ENCODE data around the gene GDPGP1. TPM values are rescaled to one million over a fixed set of nuclear protein-coding genes. Genes with fewer than 3 reads are reported as not detected.

GDPGP1 gene
- total and polyA plus RNA-seq, 9 of the 15 experiments (the other 6 are each of a cell fraction or from before 2014, with no cell fraction given): 0.78 to 6.1 (median 2.8) TPM

- TF ChIP-seq ZBTB7A (IDR thresholded peaks at IDR 0.05; ENCODE audit: borderline replicate concordance, control insufficient read depth, low read depth, low read length) (peak; percentile 62), ILF3 (IDR thresholded peaks at IDR 0.05; ENCODE audit: borderline replicate concordance) (no peak), RAD21 (CRISPR knock-in tag; conservative IDR thresholded peaks at IDR 0.05 in 1 of 2, IDR thresholded peaks at IDR 0.05 in 1 of 2) (0 out of 4 replicates have a peak, but pooled peaks of 1 of the 2 experiments have one; percentile 11), TBP (optimal IDR thresholded peaks at IDR 0.05; ENCODE audit: low read depth, low read length) (peak; percentile 63), MAFG (tag; conservative IDR thresholded peaks at IDR 0.05) (no peak), ZBTB9 (CRISPR knock-in tag; IDR thresholded peaks at IDR 0.05) (peak; percentile 35; the same call in 1 of the 2 replicates), ATF3 (IDR thresholded peaks at IDR 0.05) (peak; percentile 51), ATF3 (CRISPR knock-in tag; conservative IDR thresholded peaks at IDR 0.05) (no peak), SUPT5H (IDR thresholded peaks at IDR 0.05) (0 out of 2 replicates have a peak, but pooled peaks have one; percentile 54), ZNF668 (CRISPR knock-in tag; IDR thresholded peaks at IDR 0.05) (no peak), NR1H2 (CRISPR knock-in tag; IDR thresholded peaks at IDR 0.05) (no peak), ZNF398 (CRISPR knock-in tag; IDR thresholded peaks at IDR 0.05) (no peak), SAP30 (IDR thresholded peaks at IDR 0.05; ENCODE audit: borderline replicate concordance, insufficient read depth, low read depth, low read length, poor library complexity, severe bottlenecking) (no peak), ZFP36 (IDR thresholded peaks at IDR 0.05; ENCODE audit: low read depth, low read length, partially characterized antibody) (no peak), MAZ (CRISPR knock-in tag; conservative IDR thresholded peaks at IDR 0.05 in 1 of 2, IDR thresholded peaks at IDR 0.05 in 1 of 2) (peak in 1 of 2 experiments; percentile 62; a peak in 2 of 4 replicates), NR2C2 (CRISPR knock-in tag; IDR thresholded peaks at IDR 0.05) (peak; percentile 64; the same call in 1 of the 2 replicates), NR2C2 (tag; IDR thresholded peaks at IDR 0.05) (peak; percentile 90), SLC30A9 (CRISPR knock-in tag; IDR thresholded peaks at IDR 0.05) (no peak), NFATC3 (IDR thresholded peaks at IDR 0.05) (no peak), DPF2 (IDR thresholded peaks at IDR 0.05) (0 out of 2 replicates have a peak, but pooled peaks have one; percentile 10), SMARCE1 (IDR thresholded peaks at IDR 0.05) (peak; percentile 55), STAG1 (CRISPR knock-in tag; IDR thresholded peaks at IDR 0.05; ENCODE audit: borderline replicate concordance) (no peak)
Observed at GRCh38 chr15:90234096-90234988, at the start of gene GDPGP1 (continued).

Measured in K562 (cell line).